K562 (cell line): ENCODE data around the gene VARS1. TPM values are rescaled to one million over a fixed set of nuclear protein-coding genes. Genes with fewer than 3 reads are reported as not detected.

ENCODE experiments used
- ATF4 ChIP-seq: fragments of 450-650 bp; formaldehyde crosslinking; IDR thresholded peaks from 2 replicates; pipeline ENCODE4 v1.4.0; 2022; ENCODE audit warnings: mild to moderate bottlenecking, moderate library complexity
- BRCA1 ChIP-seq, 2 experiments: fragments of 450-650 bp in 1 of 2; sonication (generic) in 1 of 2; formaldehyde crosslinking in 1 of 2; IDR thresholded peaks; 2 replicates each; pipeline versions ENCODE4 v1.5.0 to v1.6.1; 2017 to 2020; ENCODE audit warnings: mild to moderate bottlenecking in 1 of 2, missing genetic modification reagents in 1 of 2
- CBX3 ChIP-seq, 2 experiments: IDR thresholded peaks; 1 replicate in 1 of 2; 2 replicates in 1 of 2; pipeline ENCODE4 v1.6.1; 2012; ENCODE audit warnings: inconsistent platforms in 2 of 2, low read length in 2 of 2, borderline replicate concordance in 1 of 2, control low read depth in 1 of 2
- CC2D1A ChIP-seq: fragments of 450-650 bp; IDR thresholded peaks from 2 replicates; pipeline ENCODE4 v1.6.1; 2017; ENCODE audit warnings: mild to moderate bottlenecking
- CHD2 ChIP-seq: IDR thresholded peaks from 2 replicates; pipeline ENCODE4 v1.6.1; 2011; ENCODE audit warnings: low read depth, low read length
- CXXC5 ChIP-seq: fragments of 250-450 bp; sonication (Bioruptor Pico); IDR thresholded peaks from 2 replicates; pipeline ENCODE4 v1.8.0; 2022; ENCODE audit warnings: inconsistent platforms, mild to moderate bottlenecking, moderate library complexity
- ELF2 ChIP-seq: fragments of 250-450 bp; sonication (Bioruptor Pico); IDR thresholded peaks from 2 replicates; pipeline ENCODE4 v1.5.0; 2021; ENCODE audit warnings: mild to moderate bottlenecking
- FUS ChIP-seq: fragments of 200-400 bp; formaldehyde crosslinking; optimal IDR thresholded peaks from 2 replicates; pipeline ENCODE3; 2017; ENCODE audit warnings: low read depth, low read length
- HNRNPL ChIP-seq: fragments of 200-400 bp; formaldehyde crosslinking; IDR thresholded peaks from 2 replicates; pipeline ENCODE4 v1.6.1; 2017; ENCODE audit warnings: low read depth, mild to moderate bottlenecking, low read length
- ILF3 ChIP-seq: fragments of 450-650 bp; IDR thresholded peaks from 2 replicates; pipeline ENCODE4 v1.6.1; 2018; ENCODE audit warnings: antibody characterized with exemption, mild to moderate bottlenecking, moderate library complexity, borderline replicate concordance
- MXI1 ChIP-seq: IDR thresholded peaks from 2 replicates; pipeline ENCODE4 v1.6.1; 2011; ENCODE audit warnings: low read depth, mild to moderate bottlenecking, improper control_type of control experiment, low read length
- NEUROD1 ChIP-seq: fragments of 150-350 bp; IDR thresholded peaks from 2 replicates; pipeline ENCODE4 v1.6.1; 2014; ENCODE audit warnings: borderline replicate concordance, low read length, low read depth; ENCODE audit not compliant: partially characterized antibody
- NKRF ChIP-seq: fragments of 450-650 bp; IDR thresholded peaks from 2 replicates; pipeline ENCODE4 v1.6.1; 2016; ENCODE audit warnings: borderline replicate concordance
- PTTG1 ChIP-seq: fragments of 450-650 bp; IDR thresholded peaks from 2 replicates; pipeline ENCODE4 v1.6.1; 2016; ENCODE audit warnings: low read depth, mild to moderate bottlenecking, missing genetic modification characterization, missing compliant biosample characterization
- RFX1 ChIP-seq: fragments of 450-650 bp; IDR thresholded peaks from 2 replicates; pipeline ENCODE4 v1.6.1; 2016; ENCODE audit warnings: mild to moderate bottlenecking, moderate library complexity
- SMARCE1 ChIP-seq: fragments of 450-650 bp; IDR thresholded peaks from 2 replicates; pipeline ENCODE4 v1.7.1; 2016; ENCODE audit warnings: mild to moderate bottlenecking
- STAT6 ChIP-seq: sonication (generic); formaldehyde crosslinking; IDR thresholded peaks from 2 replicates; pipeline ENCODE4 v1.8.1; 2023; ENCODE audit warnings: mild to moderate bottlenecking, missing genetic modification reagents
- XRCC3 ChIP-seq: fragments of 450-650 bp; IDR thresholded peaks from 2 replicates; pipeline ENCODE4 v1.6.1; 2017; ENCODE audit warnings: mild to moderate bottlenecking, moderate library complexity
- ZNF133 ChIP-seq: fragments of 250-450 bp; sonication (Bioruptor Pico); IDR thresholded peaks from 2 replicates; pipeline ENCODE4 v1.4.0; 2020; ENCODE audit warnings: mild to moderate bottlenecking
- ZNF165 ChIP-seq: fragments of 250-450 bp; sonication (Bioruptor Pico); IDR thresholded peaks from 2 replicates; pipeline ENCODE4 v1.4.0; 2020; ENCODE audit warnings: borderline replicate concordance
- ZNF431 ChIP-seq: sonication (generic); formaldehyde crosslinking; IDR thresholded peaks from 2 replicates; pipeline ENCODE4 v1.8.0; 2022; ENCODE audit warnings: mild to moderate bottlenecking, missing genetic modification reagents
- ZNF695 ChIP-seq: fragments of 450-650 bp; formaldehyde crosslinking; IDR thresholded peaks from 2 replicates; pipeline ENCODE4 v1.4.0; 2020; ENCODE audit warnings: mild to moderate bottlenecking, moderate library complexity
- ZNF696 ChIP-seq: fragments of 250-450 bp; sonication (Bioruptor Pico); conservative IDR thresholded peaks from 2 replicates; pipeline ENCODE4 v1.4.0; 2020; ENCODE audit warnings: mild to moderate bottlenecking, moderate library complexity
- ZNF79 ChIP-seq: fragments of 250-450 bp; sonication (Bioruptor Pico); IDR thresholded peaks from 2 replicates; pipeline ENCODE4 v1.4.0; 2020; ENCODE audit warnings: low read depth, mild to moderate bottlenecking, moderate library complexity
- polyA plus RNA-seq, 8 experiments: library from polyadenylated mRNA; depleted of rRNA in 4 of 8; stranded (reverse) in 5 of 8; unstranded in 3 of 8; fragments of >200 nt; fragmentation: Nextera tagmentation in 2 of 8; fragmentation: Illumina TruSeq in 1 of 8; extraction: Ambion mirVana in 2 of 8; extraction: Trizol in 1 of 8; gene quantifications; 2 replicates each; pipeline versions ENCODE4 v1.2.1 to v1.2.3, GENCODE V29; 2011 to 2014; ENCODE audit warnings: inconsistent platforms in 1 of 8, missing spikeins in 1 of 8
- total RNA-seq, 7 experiments: library from RNA; depleted of rRNA in 6 of 7; stranded (reverse); fragments of >200 nt in 6 of 7; fragmentation: Illumina TruSeq in 2 of 7; extraction: Trizol in 2 of 7; gene quantifications; 2 replicates each; pipeline versions ENCODE4 v1.2.1 to v1.2.3, GENCODE V29; 2011 to 2021; ENCODE audit warnings: low replicate concordance in 1 of 7

VARS1 gene
- total and polyA plus RNA-seq, 9 of the 15 experiments (the other 6 are each of a cell fraction or from before 2014, with no cell fraction given), result 2.9 to 488 (median 130) TPM

DNA sequence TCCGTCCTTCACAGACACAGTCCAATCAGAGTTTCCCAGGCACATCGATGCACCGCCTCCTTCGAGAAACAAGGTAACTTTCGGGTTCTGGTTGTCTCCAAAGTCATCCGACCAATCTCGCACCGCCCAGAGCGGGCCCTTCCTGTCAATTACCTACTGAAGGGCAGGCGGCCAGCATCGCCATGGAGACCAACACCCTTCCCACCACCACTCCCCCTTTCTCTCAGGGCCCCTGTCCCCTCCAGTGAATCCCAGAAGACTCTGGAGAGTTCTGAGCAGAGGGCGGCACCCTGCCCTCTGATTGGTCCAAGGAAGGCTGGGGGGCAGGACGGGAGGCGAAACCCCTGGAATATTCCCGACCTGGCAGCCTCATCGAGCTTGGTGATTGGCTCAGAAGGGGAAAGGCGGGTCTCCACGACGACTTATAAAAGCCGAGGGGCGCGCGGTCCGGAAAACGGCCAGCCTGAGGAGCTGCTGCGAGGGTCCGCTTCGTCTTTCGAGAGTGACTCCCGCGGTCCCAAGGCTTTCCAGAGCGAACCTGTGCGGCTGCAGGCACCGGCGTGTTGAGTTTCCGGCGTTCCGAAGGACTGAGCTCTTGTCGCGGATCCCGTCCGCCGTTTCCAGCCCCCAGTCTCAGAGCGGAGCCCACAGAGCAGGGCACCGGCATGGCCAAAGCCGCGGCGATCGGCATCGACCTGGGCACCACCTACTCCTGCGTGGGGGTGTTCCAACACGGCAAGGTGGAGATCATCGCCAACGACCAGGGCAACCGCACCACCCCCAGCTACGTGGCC, 31.9 kb upstream of the VARS1 start, which contains the start of gene HSPA1B (continued):
- TF ChIP-seq MXI1 (peak; percentile 29), CXXC5 (CRISPR knock-in tag) (peak; percentile 73), ZNF79 (CRISPR knock-in tag) (no peak), CC2D1A (peak; percentile 67), XRCC3 (no peak), PTTG1 (tag) (no peak), NEUROD1 (peak; percentile 60), BRCA1 (IDR thresholded peaks at IDR 0.05) (no peak), BRCA1 (CRISPR knock-in tag; IDR thresholded peaks at IDR 0.05) (no peak), RFX1 (no peak), ZNF431 (CRISPR knock-in tag) (peak; percentile 68), CHD2 (peak; percentile 25), ZNF165 (CRISPR knock-in tag) (peak; percentile 89), ATF4 (peak; percentile 79), ILF3 (no peak), SMARCE1 (no peak), CBX3 (IDR thresholded peaks at IDR 0.05; ENCODE audit: borderline replicate concordance in 1 of 2, low read length in 2 of 2) (peak in 1 of 2 experiments; percentile 78; a peak in 1 of 3 replicates), STAT6 (CRISPR knock-in tag) (peak; percentile 96; the same call in 1 of the 2 replicates), ZNF133 (CRISPR knock-in tag) (peak; percentile 90; the same call in 1 of the 2 replicates), ELF2 (CRISPR knock-in tag) (peak; percentile 73; the same call in 1 of the 2 replicates), ZNF696 (CRISPR knock-in tag) (0 out of 2 replicates have a peak, but pooled peaks have one; percentile 26), FUS (no peak), HNRNPL (0 out of 2 replicates have a peak, but pooled peaks have one; percentile 60), ZNF695 (CRISPR knock-in tag) (peak; percentile 73; the same call in 1 of the 2 replicates), NKRF (peak; percentile 95)
